ENCODE results near the gene JAG1. TPM values are rescaled to one million over a fixed set of nuclear protein-coding genes. Genes with fewer than 3 reads are reported as not detected.

The JAG1 gene
- total RNA-seq, 1 experiment from 2014 or later, result 8.3 TPM

DNA sequence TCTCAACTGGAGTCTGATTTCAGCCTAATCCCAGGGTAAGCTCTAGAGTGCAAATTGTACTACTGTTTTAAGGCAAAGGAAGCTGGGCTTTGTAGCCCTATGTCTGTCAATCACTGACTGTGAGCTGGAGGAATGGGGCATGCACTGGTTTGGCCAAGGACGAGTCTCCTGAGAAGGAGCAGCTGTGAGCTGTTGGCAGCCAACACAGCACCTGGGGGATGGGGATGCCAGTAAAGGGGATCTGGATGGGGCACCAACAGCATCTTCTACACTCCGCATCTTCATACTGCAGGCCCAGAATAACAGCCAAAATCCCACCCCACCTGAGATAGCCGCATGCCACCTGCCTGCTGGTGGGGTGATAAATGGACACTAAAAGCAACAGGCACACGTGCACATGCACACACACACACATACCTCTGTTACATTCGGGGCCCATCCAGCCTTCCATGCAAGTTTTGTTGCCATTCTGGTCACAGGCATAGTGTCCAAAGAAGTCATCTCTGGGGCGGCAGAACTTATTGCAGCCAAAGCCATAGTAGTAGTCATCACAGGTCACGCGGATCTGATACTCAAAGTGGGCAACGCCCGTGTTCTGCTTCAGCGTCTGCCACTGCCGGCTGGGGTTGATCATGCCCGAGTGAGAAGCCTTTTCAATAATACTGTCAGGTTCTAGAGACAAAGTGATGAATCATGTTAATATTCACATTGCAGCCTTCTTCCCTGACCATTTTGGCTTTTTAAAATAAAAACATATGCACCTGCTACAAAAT, 15.6 kb downstream of the JAG1 start:
- no peak for DNase-seq
- H3K4me3 ChIP-seq (ENCODE audit: low read length), result no peak overlapping the region
- H3K4me1 ChIP-seq (ENCODE audit: low read length), result peaks cover 14% of the 10 kb centered on the region
- H3K9me2 ChIP-seq (replicated peaks; ENCODE audit: insufficient read depth, low read length), result no peaks in the 10 kb centered on the region
- H3K9me3 ChIP-seq (ENCODE audit: low read length), result no peaks in the 10 kb centered on the region
- no peak overlapping the region for H2AFZ ChIP-seq (ENCODE audit: low read length)
- H3K36me3 ChIP-seq (ENCODE audit: insufficient read depth, low read length), result peaks cover 5% of the 10 kb centered on the region
- no peak overlapping the region for H3K27ac ChIP-seq (ENCODE audit: low read length)
- no peaks in the 10 kb centered on the region for H4K20me1 ChIP-seq (ENCODE audit: insufficient read depth, low read depth, low read length)
- H3K9ac ChIP-seq (ENCODE audit: low read length), result no peak overlapping the region
- no peak overlapping the region for H3K4me2 ChIP-seq (ENCODE audit: low read depth, low read length, poor library complexity, severe bottlenecking)
- H3K27me3 ChIP-seq (ENCODE audit: low read length), result no peaks in the 10 kb centered on the region
- H3K79me2 ChIP-seq (ENCODE audit: low read length), result no peaks in the 10 kb centered on the region

DNA sequence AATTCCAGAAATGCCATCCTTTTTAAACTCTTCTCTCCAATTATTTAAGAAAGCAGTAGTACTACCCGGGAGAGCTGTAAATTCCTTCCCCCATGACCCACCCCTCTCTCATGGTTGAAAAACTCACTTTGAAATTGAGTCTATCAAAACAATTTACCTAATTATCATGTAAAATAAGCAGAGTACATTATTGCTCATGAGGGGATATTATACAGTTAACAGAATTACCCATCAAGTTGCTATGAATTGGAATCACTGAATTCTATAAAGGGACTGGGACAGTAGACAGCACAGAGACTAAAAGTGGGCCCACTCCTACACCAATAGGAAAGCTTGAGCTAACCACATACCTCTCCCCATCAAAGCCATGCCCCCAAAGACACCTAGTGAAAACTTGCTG, 16.3 kb downstream of the JAG1 start:
- no peak for DNase-seq
- Histone ChIP-seq H3K27me3 (ENCODE audit: low read length) (no peaks in the 10 kb centered on the region), H2AFZ (ENCODE audit: low read length) (no peak overlapping the region), H3K9ac (ENCODE audit: low read length) (no peak overlapping the region), H3K4me1 (ENCODE audit: low read length) (peaks cover 12% of the 10 kb centered on the region), H3K27ac (ENCODE audit: low read length) (no peak overlapping the region), H3K36me3 (ENCODE audit: insufficient read depth, low read length) (peaks cover 5% of the 10 kb centered on the region), H3K4me3 (ENCODE audit: low read length) (no peak overlapping the region), H4K20me1 (ENCODE audit: insufficient read depth, low read depth, low read length) (no peaks in the 10 kb centered on the region), H3K9me3 (ENCODE audit: low read length) (no peaks in the 10 kb centered on the region), H3K79me2 (ENCODE audit: low read length) (no peaks in the 10 kb centered on the region), H3K9me2 (replicated peaks; ENCODE audit: insufficient read depth, low read length) (no peaks in the 10 kb centered on the region), H3K4me2 (ENCODE audit: low read depth, low read length, poor library complexity, severe bottlenecking) (no peak overlapping the region)

DNA sequence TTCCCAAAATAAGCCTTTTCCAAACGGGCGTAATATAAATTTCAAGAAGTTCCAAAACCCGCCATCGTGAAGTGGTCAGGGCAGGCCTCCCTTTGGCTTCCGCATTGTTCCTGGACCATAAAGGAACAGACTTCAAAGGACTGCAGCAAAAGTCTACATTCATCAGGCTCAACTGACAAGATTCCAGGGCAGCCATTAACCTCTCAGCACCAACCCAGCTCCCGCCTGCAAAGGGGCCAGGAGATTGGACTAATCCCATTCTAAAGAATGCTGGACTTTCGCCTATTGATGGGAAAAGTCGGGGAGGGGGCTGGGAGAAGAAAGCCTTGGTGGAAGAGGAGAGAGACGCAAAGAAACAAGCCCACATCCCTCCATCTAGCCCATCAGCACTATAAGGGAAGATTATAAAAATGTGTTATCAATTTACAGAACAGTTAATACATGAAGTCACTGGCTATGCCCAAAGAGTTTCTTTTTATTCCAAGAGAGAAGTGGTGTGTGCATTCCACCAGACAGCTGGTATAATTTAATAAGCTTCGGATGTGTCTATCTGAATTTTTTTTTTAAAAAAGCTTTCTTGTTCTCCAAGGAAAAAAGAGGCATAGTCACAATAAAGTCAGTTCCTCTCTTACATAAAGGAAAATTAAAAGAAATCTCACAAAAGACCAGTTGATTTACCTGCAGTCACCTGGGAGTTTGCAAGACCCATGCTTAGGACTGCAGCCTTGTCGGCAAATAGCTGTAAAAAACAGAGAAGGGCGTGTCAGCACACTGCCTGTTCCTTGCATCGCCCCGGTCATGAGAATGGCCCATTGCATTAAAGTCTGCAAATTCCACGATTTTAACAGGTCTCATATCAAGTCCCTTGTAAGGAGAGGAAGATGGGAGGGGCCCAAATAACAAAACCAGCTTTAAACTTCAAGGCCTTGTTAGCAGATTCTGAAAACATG, 17.8 kb downstream of the JAG1 start:
- no peak overlapping the region for H3K4me3 ChIP-seq (ENCODE audit: low read length)
- no peak overlapping the region for H3K9ac ChIP-seq (ENCODE audit: low read length)
- no peak overlapping the region for H3K4me2 ChIP-seq (ENCODE audit: low read depth, low read length, poor library complexity, severe bottlenecking)
- H3K27ac ChIP-seq (ENCODE audit: low read length), result no peak overlapping the region
- H3K36me3 ChIP-seq (ENCODE audit: insufficient read depth, low read length), result peaks cover 5% of the 10 kb centered on the region
- H3K79me2 ChIP-seq (ENCODE audit: low read length), result no peaks in the 10 kb centered on the region
- H3K4me1 ChIP-seq (ENCODE audit: low read length), result peaks cover 12% of the 10 kb centered on the region
- no peaks in the 10 kb centered on the region for H3K27me3 ChIP-seq (ENCODE audit: low read length)
- no peaks in the 10 kb centered on the region for H4K20me1 ChIP-seq (ENCODE audit: insufficient read depth, low read depth, low read length)
- no peak for DNase-seq
- no peak overlapping the region for H2AFZ ChIP-seq (ENCODE audit: low read length)
- H3K9me2 ChIP-seq (replicated peaks; ENCODE audit: insufficient read depth, low read length), result no peaks in the 10 kb centered on the region
- H3K9me3 ChIP-seq (ENCODE audit: low read length), result no peaks in the 10 kb centered on the region

DNA sequence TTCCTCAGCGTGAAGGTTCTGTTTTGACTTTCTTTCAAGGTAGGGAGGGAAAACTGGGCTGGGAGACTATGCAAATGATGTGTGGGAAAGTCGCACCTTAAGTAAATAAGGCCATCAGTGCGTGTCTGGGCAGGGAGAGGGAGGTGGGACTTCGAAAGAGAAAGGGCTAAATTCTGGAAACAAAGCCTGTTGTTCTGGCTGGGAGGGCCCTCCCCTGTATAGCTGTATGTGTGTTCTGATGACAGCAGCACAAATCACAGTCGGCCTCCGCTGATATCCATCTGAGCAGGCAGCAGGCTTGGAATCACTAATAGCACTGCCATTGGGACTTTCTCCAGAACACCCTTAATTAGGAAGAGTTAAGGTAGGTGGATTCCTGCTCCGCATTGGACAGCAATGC, 19.2 kb downstream of the JAG1 start:
- no peaks in the 10 kb centered on the region for H3K9me3 ChIP-seq (ENCODE audit: low read length)
- no peaks in the 10 kb centered on the region for H3K9me2 ChIP-seq (replicated peaks; ENCODE audit: insufficient read depth, low read length)
- H3K27ac ChIP-seq (ENCODE audit: low read length), result no peak overlapping the region
- no peak overlapping the region for H3K4me2 ChIP-seq (ENCODE audit: low read depth, low read length, poor library complexity, severe bottlenecking)
- no peaks in the 10 kb centered on the region for H3K27me3 ChIP-seq (ENCODE audit: low read length)
- no peak overlapping the region for H3K4me3 ChIP-seq (ENCODE audit: low read length)
- no peak overlapping the region for H2AFZ ChIP-seq (ENCODE audit: low read length)
- H3K9ac ChIP-seq (ENCODE audit: low read length), result no peak overlapping the region
- no peaks in the 10 kb centered on the region for H3K79me2 ChIP-seq (ENCODE audit: low read length)
- peaks cover 12% of the 10 kb centered on the region for H3K4me1 ChIP-seq (ENCODE audit: low read length)
- DNase-seq, result no peak
- H4K20me1 ChIP-seq (ENCODE audit: insufficient read depth, low read depth, low read length), result no peaks in the 10 kb centered on the region
- H3K36me3 ChIP-seq (ENCODE audit: insufficient read depth, low read length), result peaks cover 5% of the 10 kb centered on the region

DNA sequence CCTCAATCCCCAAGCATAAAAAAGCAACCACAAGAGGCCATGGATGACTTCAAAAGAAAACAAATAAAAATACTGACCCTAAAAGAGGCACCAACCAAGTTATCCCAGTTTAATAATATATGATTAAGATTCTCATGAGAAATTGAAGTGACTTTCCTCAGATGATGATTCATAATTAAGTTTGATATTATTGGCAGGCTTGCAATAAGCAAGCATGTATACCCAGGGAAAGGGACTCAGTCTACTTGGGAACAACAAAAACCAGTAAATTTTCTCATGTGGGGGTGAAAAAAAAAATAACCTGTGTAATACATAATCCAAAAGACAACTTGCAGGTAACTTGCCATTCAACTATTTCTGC, 19.6 kb downstream of the JAG1 start:
- Histone ChIP-seq H3K4me2 (ENCODE audit: low read depth, low read length, poor library complexity, severe bottlenecking) (no peak overlapping the region), H3K4me3 (ENCODE audit: low read length) (no peak overlapping the region), H3K9ac (ENCODE audit: low read length) (no peak overlapping the region), H4K20me1 (ENCODE audit: insufficient read depth, low read depth, low read length) (no peaks in the 10 kb centered on the region), H3K79me2 (ENCODE audit: low read length) (no peaks in the 10 kb centered on the region), H3K36me3 (ENCODE audit: insufficient read depth, low read length) (peaks cover 5% of the 10 kb centered on the region), H3K4me1 (ENCODE audit: low read length) (peaks cover 12% of the 10 kb centered on the region), H3K9me3 (ENCODE audit: low read length) (no peaks in the 10 kb centered on the region), H2AFZ (ENCODE audit: low read length) (no peak overlapping the region), H3K27me3 (ENCODE audit: low read length) (no peaks in the 10 kb centered on the region), H3K27ac (ENCODE audit: low read length) (no peak overlapping the region), H3K9me2 (replicated peaks; ENCODE audit: insufficient read depth, low read length) (no peaks in the 10 kb centered on the region)
- no peak for DNase-seq

DNA sequence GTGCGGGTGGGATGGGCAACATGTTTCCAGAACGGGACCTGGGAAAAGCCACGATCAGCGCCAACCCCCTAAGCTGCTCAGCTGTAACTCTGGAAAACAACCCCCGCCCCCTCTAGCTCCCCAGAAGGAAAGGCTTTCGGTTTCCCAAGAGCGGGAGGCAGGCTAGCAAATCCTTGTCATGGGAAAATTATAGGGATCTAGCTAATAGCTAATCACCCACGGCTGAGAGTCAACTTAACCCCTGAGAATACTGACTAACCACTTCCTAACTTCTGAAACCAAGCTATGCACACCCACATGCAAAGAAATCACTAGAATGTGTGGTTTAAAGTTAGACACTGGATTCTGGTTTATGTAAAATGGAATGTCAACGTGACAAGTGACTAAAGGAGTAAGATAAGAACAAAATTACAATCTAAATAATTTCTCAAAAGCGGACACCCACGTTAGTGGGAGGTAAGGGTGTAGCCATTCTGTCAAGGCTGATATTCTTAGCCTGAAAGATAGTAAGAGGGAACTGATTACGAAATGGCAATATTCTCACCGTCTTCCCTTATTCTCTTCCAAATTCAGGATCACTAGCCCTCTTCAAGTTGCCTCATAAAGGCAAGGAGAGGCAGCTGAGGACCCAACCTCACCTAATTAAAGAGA, 20.1 kb downstream of the JAG1 start:
- Histone ChIP-seq H3K9me3 (ENCODE audit: low read length) (no peaks in the 10 kb centered on the region), H3K9ac (ENCODE audit: low read length) (no peak overlapping the region), H3K79me2 (ENCODE audit: low read length) (no peaks in the 10 kb centered on the region), H3K27me3 (ENCODE audit: low read length) (no peaks in the 10 kb centered on the region), H2AFZ (ENCODE audit: low read length) (no peak overlapping the region), H3K4me2 (ENCODE audit: low read depth, low read length, poor library complexity, severe bottlenecking) (no peak overlapping the region), H3K4me1 (ENCODE audit: low read length) (peaks cover 12% of the 10 kb centered on the region), H3K27ac (ENCODE audit: low read length) (no peak overlapping the region), H3K9me2 (replicated peaks; ENCODE audit: insufficient read depth, low read length) (no peaks in the 10 kb centered on the region), H4K20me1 (ENCODE audit: insufficient read depth, low read depth, low read length) (no peaks in the 10 kb centered on the region), H3K4me3 (ENCODE audit: low read length) (no peak overlapping the region), H3K36me3 (ENCODE audit: insufficient read depth, low read length) (peaks cover 5% of the 10 kb centered on the region)
- no peak for DNase-seq

DNA sequence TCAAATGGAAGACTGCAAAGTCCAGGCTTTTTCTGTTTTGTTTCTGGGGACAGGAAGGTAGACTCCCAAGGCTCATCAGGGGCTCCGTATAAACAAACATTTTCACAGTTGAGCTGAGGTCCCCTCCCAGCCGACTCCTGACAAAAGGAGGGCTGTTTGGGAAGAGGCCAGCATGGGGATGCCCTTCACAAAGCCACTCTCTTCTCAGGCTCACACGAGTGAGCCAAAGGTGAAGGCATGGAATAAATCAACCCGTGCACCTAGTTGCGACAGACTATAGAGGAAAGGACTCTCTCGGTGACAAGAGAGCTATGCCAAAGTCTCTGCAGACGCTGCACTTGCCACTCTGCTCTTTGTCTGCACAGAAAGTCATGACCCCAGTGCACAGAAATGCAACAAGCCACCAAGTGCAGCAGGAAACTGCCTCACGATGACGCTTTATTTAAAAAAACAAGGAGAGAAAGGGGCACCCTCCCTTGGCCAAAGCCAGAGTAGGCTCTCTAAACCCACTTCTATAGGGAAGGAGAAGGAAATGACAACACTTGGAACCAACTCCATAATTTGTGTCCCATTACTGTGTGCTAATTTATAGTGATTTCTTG, 21.0 kb downstream of the JAG1 start:
- no peak overlapping the region for H3K27ac ChIP-seq (ENCODE audit: low read length)
- no peak overlapping the region for H3K4me3 ChIP-seq (ENCODE audit: low read length)
- H4K20me1 ChIP-seq (ENCODE audit: insufficient read depth, low read depth, low read length), result no peaks in the 10 kb centered on the region
- H2AFZ ChIP-seq (ENCODE audit: low read length), result no peak overlapping the region
- H3K9me3 ChIP-seq (ENCODE audit: low read length), result no peaks in the 10 kb centered on the region
- peaks cover 12% of the 10 kb centered on the region for H3K4me1 ChIP-seq (ENCODE audit: low read length)
- no peak for DNase-seq
- no peak overlapping the region for H3K9ac ChIP-seq (ENCODE audit: low read length)
- no peaks in the 10 kb centered on the region for H3K9me2 ChIP-seq (replicated peaks; ENCODE audit: insufficient read depth, low read length)
- no peaks in the 10 kb centered on the region for H3K79me2 ChIP-seq (ENCODE audit: low read length)
- H3K27me3 ChIP-seq (ENCODE audit: low read length), result no peaks in the 10 kb centered on the region
- H3K4me2 ChIP-seq (ENCODE audit: low read depth, low read length, poor library complexity, severe bottlenecking), result no peak overlapping the region
- peaks cover 9% of the 10 kb centered on the region for H3K36me3 ChIP-seq (ENCODE audit: insufficient read depth, low read length)

DNA sequence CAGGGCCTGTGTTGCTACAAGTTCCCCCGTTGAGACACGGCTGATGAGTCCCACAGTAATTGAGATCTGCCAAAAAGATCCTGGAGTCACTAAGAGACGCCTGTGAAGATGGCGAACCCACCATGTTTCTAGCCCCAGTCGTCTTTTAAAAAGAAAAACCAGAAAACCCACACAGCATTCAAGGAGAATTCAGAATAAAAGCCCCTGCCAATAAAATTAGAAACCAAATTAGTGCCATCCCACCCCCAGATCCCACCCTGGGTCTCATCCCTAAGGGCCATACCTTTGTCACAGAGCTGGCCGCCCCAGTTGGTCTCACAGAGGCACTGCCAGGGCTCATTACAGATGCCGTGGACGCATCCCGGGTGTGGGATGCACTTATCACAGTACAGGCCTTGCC, 21.6 kb downstream of the JAG1 start:
- H3K79me2 ChIP-seq (ENCODE audit: low read length), result no peaks in the 10 kb centered on the region
- no peak for DNase-seq
- peaks cover 9% of the 10 kb centered on the region for H3K36me3 ChIP-seq (ENCODE audit: insufficient read depth, low read length)
- H3K4me2 ChIP-seq (ENCODE audit: low read depth, low read length, poor library complexity, severe bottlenecking), result no peak overlapping the region
- no peaks in the 10 kb centered on the region for H3K9me3 ChIP-seq (ENCODE audit: low read length)
- H4K20me1 ChIP-seq (ENCODE audit: insufficient read depth, low read depth, low read length), result no peaks in the 10 kb centered on the region
- no peak overlapping the region for H3K4me3 ChIP-seq (ENCODE audit: low read length)
- H3K9me2 ChIP-seq (replicated peaks; ENCODE audit: insufficient read depth, low read length), result no peaks in the 10 kb centered on the region
- H2AFZ ChIP-seq (ENCODE audit: low read length), result no peak overlapping the region
- H3K9ac ChIP-seq (ENCODE audit: low read length), result no peak overlapping the region
- H3K27me3 ChIP-seq (ENCODE audit: low read length), result no peaks in the 10 kb centered on the region
- H3K27ac ChIP-seq (ENCODE audit: low read length), result no peak overlapping the region
- peaks cover 12% of the 10 kb centered on the region for H3K4me1 ChIP-seq (ENCODE audit: low read length)
